Endothelial cell of umbilical vein (primary cell): ENCODE data around the gene ENOPH1. TPM values are rescaled to one million over a fixed set of nuclear protein-coding genes. Genes with fewer than 3 reads are reported as not detected.

Experiments
- BruUV-seq: library from RNA; stranded (reverse); fragments of 400-500 nt; replicated peaks from 2 replicates; lab custom pipeline; 2021; lab: Mats Ljungman, UMichigan
- CTCF ChIA-PET: fragments of 300-600, 350-600 bp; sonication (Branson Sonifier 250); formaldehyde crosslinking; loops from one replicate; lab custom pipeline; 2021; ENCODE audit warnings: antibody characterized with exemption, inconsistent platforms; lab: Charles Lee
- POLR2A ChIA-PET: fragments of 300-600, 350-600 bp; sonication (Branson Sonifier 250); formaldehyde crosslinking; loops from one replicate; lab custom pipeline; 2021; ENCODE audit warnings: antibody characterized with exemption, inconsistent platforms; lab: Charles Lee
- DNase-seq: peaks from one replicate; pipeline ENCODE4 v3.0.0-alpha.2; 2011; ENCODE audit warnings: low read depth, low spot score
- FAIRE-seq: peaks from 2 replicates; lab custom pipeline; 2011; peaks lifted over from hg19 to GRCh38; lab: Jason Lieb, UNC
- H2AFZ ChIP-seq: 2 replicates; pipeline ENCODE4 v1.6.0; 2012; ENCODE audit warnings: low read depth, low read length, control low read depth, inconsistent platforms
- H3K27ac ChIP-seq: 2 replicates; pipeline ENCODE4 v1.5.1; 2011; ENCODE audit warnings: low read depth, mild to moderate bottlenecking, control low read depth, low read length, moderate library complexity; ENCODE audit not compliant: insufficient read depth
- H3K27me3 ChIP-seq, 2 experiments: 2 replicates each; pipeline versions ENCODE4 v1.6.0 to v1.6.1; 2011; ENCODE audit warnings: low read length in 2 of 2, mixed read lengths in 1 of 2; ENCODE audit not compliant: control insufficient read depth in 2 of 2, insufficient read depth in 2 of 2
- H3K36me3 ChIP-seq, 2 experiments: 2 replicates in 1 of 2; 3 replicates in 1 of 2; pipeline ENCODE4 v1.5.1; 2011; ENCODE audit warnings: low read length in 2 of 2, mild to moderate bottlenecking in 1 of 2, moderate library complexity in 1 of 2; ENCODE audit not compliant: control insufficient read depth in 2 of 2, insufficient read depth in 2 of 2; ENCODE audit errors: extremely low read depth in 1 of 2
- H3K4me1 ChIP-seq: 3 replicates; pipeline ENCODE4 v1.5.1; 2011; ENCODE audit warnings: mild to moderate bottlenecking, low read length; ENCODE audit not compliant: control insufficient read depth, insufficient read depth; ENCODE audit errors: extremely low read depth
- H3K4me2 ChIP-seq: 2 replicates; pipeline ENCODE4 v1.6.1; 2011; ENCODE audit warnings: low read length, control low read depth, mixed read lengths; ENCODE audit not compliant: insufficient read depth
- H3K4me3 ChIP-seq, 3 experiments: fragments of 200-600 bp in 1 of 3; sonication (generic), shearing (Covaris generic) in 1 of 3; replicated peaks in 1 of 3; 2 replicates each; pipeline ENCODE4 v1.5.1; 2011 to 2016; ENCODE audit warnings: control low read depth in 3 of 3, low read length in 3 of 3, mild to moderate bottlenecking in 2 of 3, inconsistent platforms in 1 of 3, low read depth in 1 of 3, moderate library complexity in 1 of 3; ENCODE audit not compliant: insufficient read depth in 1 of 3
- H3K79me2 ChIP-seq: 2 replicates; pipeline ENCODE4 v1.6.0; 2012; ENCODE audit warnings: low read length, inconsistent platforms; ENCODE audit not compliant: control insufficient read depth, insufficient read depth
- H3K9ac ChIP-seq: replicated peaks from 2 replicates; pipeline ENCODE3; 2011; ENCODE audit warnings: low read length, control low read depth; ENCODE audit not compliant: insufficient read depth; ENCODE audit errors: extremely low read depth
- H3K9me1 ChIP-seq: replicated peaks from 3 replicates; pipeline ENCODE4 v1.6.0; 2011; ENCODE audit warnings: mild to moderate bottlenecking, low read length; ENCODE audit not compliant: control insufficient read depth, insufficient read depth; ENCODE audit errors: extremely low read depth
- H3K9me3 ChIP-seq: replicated peaks from 2 replicates; pipeline ENCODE4 v1.5.1; 2012; ENCODE audit warnings: low read length, inconsistent platforms; ENCODE audit not compliant: control insufficient read depth, insufficient read depth
- H4K20me1 ChIP-seq: replicated peaks from 2 replicates; pipeline ENCODE3; 2011; ENCODE audit warnings: mild to moderate bottlenecking, low read length; ENCODE audit not compliant: control insufficient read depth, insufficient read depth; ENCODE audit errors: extremely low read depth
- EZH2 ChIP-seq: IDR thresholded peaks from 2 replicates; pipeline ENCODE4 v1.6.1; 2012; ENCODE audit warnings: borderline replicate concordance, low read depth, mild to moderate bottlenecking, moderate library complexity, low read length, inconsistent platforms; ENCODE audit not compliant: severe bottlenecking
- FOS ChIP-seq: IDR thresholded peaks from 2 replicates; pipeline ENCODE4 v1.6.1; 2011; ENCODE audit warnings: mild to moderate bottlenecking, low read length, moderate library complexity, borderline replicate concordance; ENCODE audit not compliant: insufficient read depth
- GATA2 ChIP-seq: IDR thresholded peaks from 2 replicates; pipeline ENCODE4 v1.7.0; 2011; ENCODE audit warnings: low read depth, mild to moderate bottlenecking, moderate library complexity, mixed read lengths, low read length; ENCODE audit not compliant: insufficient read length, insufficient read depth
- JUN ChIP-seq: IDR thresholded peaks from 2 replicates; pipeline ENCODE4 v1.6.1; 2011; ENCODE audit warnings: borderline replicate concordance, low read depth; ENCODE audit not compliant: insufficient read length, insufficient read depth
- MAX ChIP-seq: IDR thresholded peaks from 2 replicates; pipeline ENCODE4 v1.6.1; 2011; ENCODE audit not compliant: insufficient read depth, insufficient read length
- MYC ChIP-seq: IDR thresholded peaks from one replicate; pipeline ENCODE4 v1.6.1; 2011; ENCODE audit warnings: mild to moderate bottlenecking, low read depth, low read length
- POLR2A ChIP-seq: IDR thresholded peaks from 2 replicates; pipeline ENCODE4 v1.6.1; 2012; ENCODE audit warnings: low read depth, mild to moderate bottlenecking, control low read depth, low read length
- POLR2AphosphoS5 ChIP-seq: IDR thresholded peaks from 2 replicates; pipeline ENCODE4 v1.6.1; 2012; ENCODE audit warnings: low read depth, mild to moderate bottlenecking, control low read depth, low read length, moderate library complexity; ENCODE audit not compliant: insufficient read depth
- dilution Hi-C: fragments of 300-500 bp; cut with MboI; formaldehyde crosslinking; loops from one replicate; pipeline ENCODE4 v1.15.0; 2019; ENCODE audit warnings: low sequenced_read_pairs; ENCODE audit not compliant: extremely low pct_ligation_motif_present
- intact Hi-C: fragments of 100-400 bp; cut with micrococcal nuclease; formaldehyde crosslinking; loops from one replicate; pipeline ENCODE4 v1.10.0; 2022
- polyA plus RNA-seq, 4 experiments: library from polyadenylated mRNA; depleted of rRNA in 3 of 4; stranded (reverse) in 3 of 4; unstranded in 1 of 4; fragments of >200 nt; gene quantifications; 2 replicates each; pipeline versions ENCODE4 v1.2.1 to v1.2.3, GENCODE V29; 2011 to 2012; ENCODE audit warnings: missing spikeins in 1 of 4
- total RNA-seq: library from RNA; stranded (reverse); gene quantifications from 2 replicates; pipeline ENCODE4 v1.2.3, GENCODE V29; 2021
- TF ChIP-seq, protein P1 (sequence below), 2 donors: IDR thresholded peaks; 1 replicate in 1 of 2; 2 replicates in 1 of 2; pipeline ENCODE4 v1.5.1; 2011; ENCODE audit warnings: low read length in 2 of 2, mild to moderate bottlenecking in 2 of 2, moderate library complexity in 2 of 2, control low read depth in 1 of 2, inconsistent platforms in 1 of 2, low read depth in 1 of 2; ENCODE audit not compliant: insufficient read depth in 1 of 2; ENCODE audit errors: extremely low read depth in 1 of 2

Gene ENOPH1
- total and polyA plus RNA-seq, 2 donors (not counting 3 experiments of a cell fraction or from before 2014, with no cell fraction given), result 11.1 to 35.0 TPM

GRCh38 chr4:82394896-82395295 lies 35.5 kb upstream of the ENOPH1 start:
- POLR2A ChIA-PET, result no interaction called here

More at GRCh38 chr4:82394896-82395295, 35.5 kb upstream of the ENOPH1 start:
- Histone ChIP-seq H3K36me3 (no peaks in the 10 kb centered on the region), H3K27me3 (peaks cover 0 to 2% of the 10 kb centered on the region in 2 experiments), H3K4me2 (no peak overlapping the region), H3K79me2 (no peaks in the 10 kb centered on the region), H3K27ac (no peak overlapping the region), H3K9ac (no peak overlapping the region), H3K9me3 (no peaks in the 10 kb centered on the region), H2AFZ (no peak overlapping the region), H3K4me1 (no peaks in the 10 kb centered on the region), H4K20me1 (no peaks in the 10 kb centered on the region), H3K9me1 (no peaks in the 10 kb centered on the region), H3K4me3 (no peak overlapping the region)
- dilution Hi-C loops (no loop called here), intact Hi-C loops (no loop called here)
- FAIRE-seq, result no peak
- no peak for TF ChIP-seq POLR2AphosphoS5
- TF ChIP-seq POLR2A, result no peak
- no peak for TF ChIP-seq MYC
- TF ChIP-seq GATA2, result no peak
- no peak for TF ChIP-seq MAX
- TF ChIP-seq FOS, result no peak
- TF ChIP-seq JUN, result no peak
- TF ChIP-seq EZH2, result no peak
- TF ChIP-seq, protein P1, sequence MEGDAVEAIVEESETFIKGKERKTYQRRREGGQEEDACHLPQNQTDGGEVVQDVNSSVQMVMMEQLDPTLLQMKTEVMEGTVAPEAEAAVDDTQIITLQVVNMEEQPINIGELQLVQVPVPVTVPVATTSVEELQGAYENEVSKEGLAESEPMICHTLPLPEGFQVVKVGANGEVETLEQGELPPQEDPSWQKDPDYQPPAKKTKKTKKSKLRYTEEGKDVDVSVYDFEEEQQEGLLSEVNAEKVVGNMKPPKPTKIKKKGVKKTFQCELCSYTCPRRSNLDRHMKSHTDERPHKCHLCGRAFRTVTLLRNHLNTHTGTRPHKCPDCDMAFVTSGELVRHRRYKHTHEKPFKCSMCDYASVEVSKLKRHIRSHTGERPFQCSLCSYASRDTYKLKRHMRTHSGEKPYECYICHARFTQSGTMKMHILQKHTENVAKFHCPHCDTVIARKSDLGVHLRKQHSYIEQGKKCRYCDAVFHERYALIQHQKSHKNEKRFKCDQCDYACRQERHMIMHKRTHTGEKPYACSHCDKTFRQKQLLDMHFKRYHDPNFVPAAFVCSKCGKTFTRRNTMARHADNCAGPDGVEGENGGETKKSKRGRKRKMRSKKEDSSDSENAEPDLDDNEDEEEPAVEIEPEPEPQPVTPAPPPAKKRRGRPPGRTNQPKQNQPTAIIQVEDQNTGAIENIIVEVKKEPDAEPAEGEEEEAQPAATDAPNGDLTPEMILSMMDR (IDR thresholded peaks at IDR 0.05; ENCODE audit: extremely low read depth in 1 of 2, insufficient read depth in 1 of 2, low read depth in 1 of 2, low read length in 2 of 2), result no peak
- no peak for DNase-seq
- BruUV-seq, result no TSS peak
- CTCF ChIA-PET, result interaction anchor here (0.6 to 1.2 kb wide), 2 partner anchors 9 to 89 kb away, joined by 3 read pairs; no protein-coding TSS in a partner anchor
